HEK293T (cell line): ENCODE results near the gene FTCDNL1.

Source experiments
- CTCF ChIA-PET: fragments of 350-600 bp; formaldehyde crosslinking; extraction: SDS; loops from one replicate; lab custom pipeline; 2021; ENCODE audit warnings: antibody characterized with exemption, inconsistent platforms; lab: Yijun Ruan, JAX
- POLR2A ChIA-PET: fragments of 350-600 bp; formaldehyde crosslinking; extraction: SDS; loops from one replicate; lab custom pipeline; 2020; ENCODE audit warnings: antibody characterized with exemption, inconsistent platforms; lab: Yijun Ruan, JAX
- DNase-seq: peaks from one replicate; pipeline ENCODE4 v3.0.0; 2012; ENCODE audit warnings: mixed read lengths; ENCODE audit errors: extremely low spot score
- ARNT ChIP-seq: fragments of 450-650 bp; IDR thresholded peaks from 2 replicates; pipeline ENCODE4 v1.6.1; 2017; ENCODE audit warnings: mild to moderate bottlenecking
- BHLHE40 ChIP-seq: fragments of 450-650 bp; IDR thresholded peaks from 2 replicates; pipeline ENCODE4 v1.6.1; 2016; ENCODE audit warnings: mild to moderate bottlenecking, moderate library complexity, borderline replicate concordance
- CTBP1 ChIP-seq: fragments of 450-650 bp; IDR thresholded peaks from 2 replicates; pipeline ENCODE4 v1.6.1; 2016; ENCODE audit warnings: borderline replicate concordance
- ELF4 ChIP-seq: fragments of 450-650 bp; IDR thresholded peaks from 2 replicates; pipeline ENCODE4 v1.6.1; 2017; ENCODE audit warnings: antibody characterized with exemption
- FOXA1 ChIP-seq: fragments of 450-650 bp; IDR thresholded peaks from 2 replicates; pipeline ENCODE4 v1.6.1; 2016; ENCODE audit warnings: mild to moderate bottlenecking
- FOXK2 ChIP-seq: fragments of 450-650 bp; IDR thresholded peaks from 2 replicates; pipeline ENCODE4 v1.6.1; 2016; ENCODE audit warnings: mild to moderate bottlenecking
- FOXM1 ChIP-seq: fragments of 450-650 bp; IDR thresholded peaks from 2 replicates; pipeline ENCODE4 v1.6.1; 2017; ENCODE audit warnings: mild to moderate bottlenecking, borderline replicate concordance
- HDGF ChIP-seq: fragments of 450-650 bp; IDR thresholded peaks from 2 replicates; pipeline ENCODE4 v1.6.1; 2017; ENCODE audit warnings: antibody characterized with exemption, borderline replicate concordance
- L3MBTL2 ChIP-seq: fragments of 450-650 bp; conservative IDR thresholded peaks from 2 replicates; pipeline ENCODE4 v1.6.1; 2016; ENCODE audit warnings: mild to moderate bottlenecking
- LEF1 ChIP-seq: fragments of 450-650 bp; IDR thresholded peaks from 2 replicates; pipeline ENCODE4 v1.6.1; 2017; ENCODE audit warnings: mild to moderate bottlenecking, borderline replicate concordance
- NFRKB ChIP-seq: fragments of 450-650 bp; IDR thresholded peaks from 2 replicates; pipeline ENCODE4 v1.6.1; 2016; ENCODE audit warnings: mild to moderate bottlenecking, moderate library complexity
- SP1 ChIP-seq: fragments of 450-650 bp; IDR thresholded peaks from 2 replicates; pipeline ENCODE4 v1.6.1; 2017
- SUZ12 ChIP-seq: fragments of 450-650 bp; IDR thresholded peaks from 2 replicates; pipeline ENCODE4 v1.6.1; 2016; ENCODE audit warnings: mild to moderate bottlenecking
- TARDBP ChIP-seq: fragments of 450-650 bp; IDR thresholded peaks from 2 replicates; pipeline ENCODE4 v1.6.1; 2016
- ZNF384 ChIP-seq: fragments of 450-650 bp; IDR thresholded peaks from 2 replicates; pipeline ENCODE4 v1.6.1; 2016
- TF ChIP-seq, protein P1 (sequence below): fragments of 450-650 bp; IDR thresholded peaks from 2 replicates; pipeline ENCODE4 v1.6.1; 2016

Gene FTCDNL1

GRCh38 chr2:199772035-199772976, 78.7 kb downstream of the FTCDNL1 start:
- TF ChIP-seq LEF1 = no peak
- TF ChIP-seq ZNF384 = no peak
- TF ChIP-seq SP1 = no peak
- no peak for TF ChIP-seq BHLHE40
- TF ChIP-seq L3MBTL2 = no peak
- no peak for TF ChIP-seq ARNT
- TF ChIP-seq FOXM1 = no peak
- TF ChIP-seq FOXK2 = no peak
- TF ChIP-seq TARDBP = no peak
- TF ChIP-seq CTBP1 = no peak
- no peak for TF ChIP-seq SUZ12
- no peak for TF ChIP-seq ELF4
- TF ChIP-seq HDGF = no peak
- TF ChIP-seq, protein P1, sequence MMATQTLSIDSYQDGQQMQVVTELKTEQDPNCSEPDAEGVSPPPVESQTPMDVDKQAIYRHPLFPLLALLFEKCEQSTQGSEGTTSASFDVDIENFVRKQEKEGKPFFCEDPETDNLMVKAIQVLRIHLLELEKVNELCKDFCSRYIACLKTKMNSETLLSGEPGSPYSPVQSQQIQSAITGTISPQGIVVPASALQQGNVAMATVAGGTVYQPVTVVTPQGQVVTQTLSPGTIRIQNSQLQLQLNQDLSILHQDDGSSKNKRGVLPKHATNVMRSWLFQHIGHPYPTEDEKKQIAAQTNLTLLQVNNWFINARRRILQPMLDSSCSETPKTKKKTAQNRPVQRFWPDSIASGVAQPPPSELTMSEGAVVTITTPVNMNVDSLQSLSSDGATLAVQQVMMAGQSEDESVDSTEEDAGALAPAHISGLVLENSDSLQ = no peak
- no peak for TF ChIP-seq NFRKB
- TF ChIP-seq FOXA1 = no peak
- POLR2A ChIA-PET = no interaction called here
- CTCF ChIA-PET = no interaction called here
- DNase-seq = no peak

- ChIA-PET CTCF (no interaction called here), POLR2A (no interaction called here)
- TF ChIP-seq ZNF384 (no peak), HDGF (no peak), SP1 (no peak), LEF1 (no peak)
- DNase-seq = no peak
These were observed 80.3 kb downstream of the FTCDNL1 start for GRCh38 chr2:199770716-199771115.

GRCh38 chr2:199765646-199766045, 85.3 kb downstream of the FTCDNL1 start:
- ChIA-PET POLR2A (no interaction called here), CTCF (no interaction called here)
- no peak for DNase-seq
- TF ChIP-seq L3MBTL2 = no peak
- TF ChIP-seq ARNT = no peak
- no peak for TF ChIP-seq CTBP1
- no peak for TF ChIP-seq ZNF384
- TF ChIP-seq FOXA1 = no peak
- no peak for TF ChIP-seq BHLHE40
- TF ChIP-seq, protein P1 = no peak
- TF ChIP-seq LEF1 = no peak
- TF ChIP-seq SUZ12 = no peak
- TF ChIP-seq FOXM1 = no peak
- TF ChIP-seq NFRKB = no peak
- no peak for TF ChIP-seq TARDBP
- no peak for TF ChIP-seq SP1
- no peak for TF ChIP-seq ELF4

- ChIA-PET CTCF (interaction anchor here (0.5 kb wide), 1 partner anchor 112 kb away, joined by 4 read pairs; no protein-coding TSS in a partner anchor), POLR2A (no interaction called here)
- TF ChIP-seq SUZ12 (no peak), ARNT (no peak), LEF1 (no peak), FOXM1 (no peak), NFRKB (no peak), HDGF (no peak), L3MBTL2 (no peak), CTBP1 (no peak), ZNF384 (no peak), ELF4 (no peak), SP1 (no peak), FOXA1 (no peak)
- DNase-seq = no peak
These were observed 86.7 kb downstream of the FTCDNL1 start for GRCh38 chr2:199764273-199764800.

- CTCF ChIA-PET = no interaction called here
- no peak for DNase-seq
These were observed 88.0 kb downstream of the FTCDNL1 start for GRCh38 chr2:199762963-199763362.

More at GRCh38 chr2:199762963-199763362, 88.0 kb downstream of the FTCDNL1 start:
- POLR2A ChIA-PET = no interaction called here
- TF ChIP-seq ARNT = no peak
- no peak for TF ChIP-seq FOXK2
- TF ChIP-seq BHLHE40 = no peak
- TF ChIP-seq SP1 = no peak
- no peak for TF ChIP-seq FOXA1
- TF ChIP-seq HDGF = no peak
- TF ChIP-seq CTBP1 = no peak
- no peak for TF ChIP-seq FOXM1
- no peak for TF ChIP-seq ELF4
- TF ChIP-seq, protein P1 = no peak
- TF ChIP-seq LEF1 = no peak
- no peak for TF ChIP-seq TARDBP
- no peak for TF ChIP-seq L3MBTL2
- TF ChIP-seq ZNF384 = no peak
- no peak for TF ChIP-seq NFRKB
- TF ChIP-seq SUZ12 = no peak
